ENCODE data around the gene TENM3. TPM values are rescaled to one million over a fixed set of nuclear protein-coding genes. Genes with fewer than 3 reads are reported as not detected.

TENM3 gene
- total RNA-seq, 1 donor from 2014 or later, result 11.0 TPM

GRCh38 chr4:182827954-182828353, 584.8 kb downstream of the TENM3 start:
- no peaks in the 10 kb centered on the region for H3K36me3 ChIP-seq
- no peak for DNase-seq (ENCODE audit: extremely low spot score in 2 of 2)

GRCh38 chr4:182828360-182829025, 585.3 kb downstream of the TENM3 start:
- H3K27ac ChIP-seq, result no peak overlapping the region
- TF ChIP-seq POLR2A (IDR thresholded peaks at IDR 0.05), result no peak
- no peak for TF ChIP-seq CTCF (IDR thresholded peaks at IDR 0.05)
- no peak for TF ChIP-seq POLR2AphosphoS5 (IDR thresholded peaks at IDR 0.05; ENCODE audit: insufficient read depth in 1 of 2, low read depth in 1 of 2)

More at GRCh38 chr4:182827954-182828353, 584.8 kb downstream of the TENM3 start:
- no peaks in the 10 kb centered on the region for H3K4me1 ChIP-seq
- intact Hi-C loops (cut with DNase I), result no loop called here
- TF ChIP-seq POLR2A (IDR thresholded peaks at IDR 0.05) (no peak), CTCF (IDR thresholded peaks at IDR 0.05) (no peak), POLR2AphosphoS5 (IDR thresholded peaks at IDR 0.05; ENCODE audit: insufficient read depth in 1 of 2, low read depth in 1 of 2) (no peak)
- no peaks in the 10 kb centered on the region for H3K27me3 ChIP-seq
- H3K9me3 ChIP-seq, result no peaks in the 10 kb centered on the region
- no peak overlapping the region for H3K4me3 ChIP-seq
- no peak overlapping the region for H3K27ac ChIP-seq

GRCh38 chr4:182829196-182829595, 586.0 kb downstream of the TENM3 start:
- Histone ChIP-seq H3K27me3 (no peaks in the 10 kb centered on the region), H3K4me3 (no peak overlapping the region), H3K27ac (no peak overlapping the region), H3K9me3 (no peaks in the 10 kb centered on the region), H3K36me3 (no peaks in the 10 kb centered on the region), H3K4me1 (no peaks in the 10 kb centered on the region)
- no peak for TF ChIP-seq CTCF (IDR thresholded peaks at IDR 0.05)
- TF ChIP-seq POLR2AphosphoS5 (IDR thresholded peaks at IDR 0.05; ENCODE audit: insufficient read depth in 1 of 2, low read depth in 1 of 2), result no peak
- no peak for TF ChIP-seq POLR2A (IDR thresholded peaks at IDR 0.05)
- DNase-seq (ENCODE audit: extremely low spot score in 2 of 2), result no peak
- intact Hi-C loops (cut with DNase I), result no loop called here

More at GRCh38 chr4:182828360-182829025, 585.3 kb downstream of the TENM3 start:
- intact Hi-C loops (cut with DNase I), result no loop called here
- Histone ChIP-seq H3K4me1 (no peaks in the 10 kb centered on the region), H3K27me3 (no peaks in the 10 kb centered on the region), H3K36me3 (no peaks in the 10 kb centered on the region), H3K9me3 (no peaks in the 10 kb centered on the region), H3K4me3 (no peak overlapping the region)
- no peak for DNase-seq (ENCODE audit: extremely low spot score in 2 of 2)

GRCh38 chr4:182831376-182831775, 588.2 kb downstream of the TENM3 start:
- TF ChIP-seq CTCF (IDR thresholded peaks at IDR 0.05), result no peak
- no peak for TF ChIP-seq POLR2AphosphoS5 (IDR thresholded peaks at IDR 0.05; ENCODE audit: insufficient read depth in 1 of 2, low read depth in 1 of 2)
- Histone ChIP-seq H3K4me1 (no peaks in the 10 kb centered on the region), H3K4me3 (no peak overlapping the region), H3K36me3 (no peaks in the 10 kb centered on the region), H3K9me3 (no peaks in the 10 kb centered on the region), H3K27me3 (no peaks in the 10 kb centered on the region), H3K27ac (no peak overlapping the region)
- no peak for DNase-seq (ENCODE audit: extremely low spot score in 2 of 2)
- intact Hi-C loops (cut with DNase I), result no loop called here

GRCh38 chr4:182832352-182833120, 589.3 kb downstream of the TENM3 start:
- Histone ChIP-seq H3K4me3 (no peak overlapping the region), H3K27ac (no peak overlapping the region), H3K4me1 (no peaks in the 10 kb centered on the region), H3K27me3 (no peaks in the 10 kb centered on the region), H3K9me3 (no peaks in the 10 kb centered on the region), H3K36me3 (no peaks in the 10 kb centered on the region)
- TF ChIP-seq POLR2AphosphoS5 (IDR thresholded peaks at IDR 0.05; ENCODE audit: insufficient read depth in 1 of 2, low read depth in 1 of 2), result no peak
- no peak for TF ChIP-seq CTCF (IDR thresholded peaks at IDR 0.05)
- no peak for TF ChIP-seq POLR2A (IDR thresholded peaks at IDR 0.05)
- no peak for DNase-seq (ENCODE audit: extremely low spot score in 2 of 2)
- intact Hi-C loops (cut with DNase I), result no loop called here

Measured in vagina (tissue), 2 donors.